AG08395 (cell line): ENCODE data around the gene SCAMP4.
A peak's percentile ranks its signal among the peaks of the same experiment; 100 is the strongest.

ENCODE experiments used
- DNase-seq: peaks from one replicate; pipeline ENCODE4 v3.0.0; 2012; ENCODE audit warnings: mixed read lengths, low spot score

SCAMP4 gene, protein sequence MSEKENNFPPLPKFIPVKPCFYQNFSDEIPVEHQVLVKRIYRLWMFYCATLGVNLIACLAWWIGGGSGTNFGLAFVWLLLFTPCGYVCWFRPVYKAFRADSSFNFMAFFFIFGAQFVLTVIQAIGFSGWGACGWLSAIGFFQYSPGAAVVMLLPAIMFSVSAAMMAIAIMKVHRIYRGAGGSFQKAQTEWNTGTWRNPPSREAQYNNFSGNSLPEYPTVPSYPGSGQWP

GRCh38 chr19:1905110-1905862, at the start of gene SCAMP4, which contains the start of gene ADAT3:
Gene SCAMP4 (plus strand): TSS chr19:1905399. CDS start chr19:1915020, 9,621 bp downstream.
Gene ADAT3 (plus strand): TSS chr19:1905399. CDS start chr19:1912048, 6,649 bp downstream.
- DNase-seq: peak; percentile 98

GRCh38 chr19:1855828-1856255, 49.4 kb upstream of the SCAMP4 start:
- no peak for DNase-seq

GRCh38 chr19:1856345-1856697, 48.9 kb upstream of the SCAMP4 start:
- DNase-seq: no peak

DNA sequence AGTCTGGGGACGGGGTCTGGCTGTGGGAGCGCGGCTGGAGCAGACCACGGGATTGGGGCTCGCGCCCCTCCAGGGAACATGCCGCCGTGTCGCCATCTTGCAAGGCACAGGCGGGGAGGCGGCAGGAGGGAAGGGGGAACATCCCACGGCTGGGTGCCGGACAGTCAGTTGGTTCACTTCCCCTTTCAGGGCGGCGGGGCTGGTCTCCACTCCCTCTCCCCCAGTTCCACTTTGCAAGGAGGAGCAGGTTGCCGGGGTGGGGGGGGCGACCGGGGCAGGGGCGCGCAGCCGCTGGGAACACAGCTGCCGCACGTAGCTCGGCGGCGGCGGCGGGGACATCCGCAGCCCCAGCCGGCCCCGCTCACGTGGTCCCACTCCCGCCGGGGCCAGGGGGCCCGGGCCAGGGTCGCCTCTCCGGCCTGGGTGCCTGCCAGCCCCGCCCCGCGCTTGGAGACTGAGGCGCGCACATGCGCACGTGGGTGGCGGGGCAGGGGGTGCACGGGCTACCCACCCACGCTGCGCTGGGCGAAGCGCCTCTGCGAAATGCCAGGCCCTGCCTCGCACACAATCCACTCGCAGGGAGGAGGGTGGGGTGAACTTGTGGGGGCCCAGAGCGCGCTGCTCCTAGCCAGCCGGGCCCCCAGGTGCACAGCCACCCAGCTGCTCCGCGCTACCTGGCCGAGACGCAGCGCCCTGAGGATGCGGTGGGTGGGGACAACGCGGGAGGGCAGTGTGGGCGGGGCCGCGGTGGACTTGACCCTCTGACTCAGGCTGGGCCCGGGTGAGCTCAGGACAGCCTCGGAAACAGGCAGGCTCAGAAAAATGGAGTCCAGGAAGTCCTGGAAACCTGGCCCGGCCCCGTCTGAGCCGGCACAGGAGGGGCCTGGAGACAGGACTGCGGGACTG, 48.2 kb upstream of the SCAMP4 start:
- DNase-seq: peak; percentile 84

DNA sequence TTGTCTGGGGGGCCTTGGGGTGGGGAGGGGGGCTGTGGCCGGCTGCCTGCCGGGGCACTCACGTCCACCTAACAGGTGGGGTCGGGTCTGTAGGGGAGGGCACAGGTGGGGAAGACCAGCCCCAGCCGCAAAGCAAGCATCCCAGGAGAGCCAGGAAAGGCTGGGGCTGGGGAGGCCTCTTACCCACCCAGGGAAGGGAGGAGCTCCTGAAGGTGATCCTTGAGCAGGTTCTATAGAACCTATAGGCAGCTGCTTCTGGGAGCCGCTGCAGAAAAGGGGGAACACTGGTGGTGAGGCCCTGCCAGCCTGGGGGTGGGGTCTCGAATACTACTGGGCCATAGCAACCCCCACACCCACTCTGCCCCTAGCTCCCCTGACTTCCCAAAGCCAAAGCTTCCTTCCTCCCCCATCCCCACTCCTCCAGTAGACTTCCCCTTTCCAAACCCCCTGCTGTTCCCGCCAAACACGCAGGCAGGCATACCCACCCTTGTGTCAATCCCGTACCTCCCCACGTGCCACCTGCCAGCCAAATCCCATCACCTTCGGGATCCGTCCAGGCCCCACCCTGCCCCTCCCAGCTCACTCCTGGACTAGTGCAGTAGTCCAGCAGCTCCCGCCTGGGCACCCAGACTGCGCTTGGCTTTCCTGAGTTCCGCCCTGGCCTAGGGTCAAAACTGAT, 47.4 kb upstream of the SCAMP4 start:
- no peak for DNase-seq

- DNase-seq: no peak
Observed at GRCh38 chr19:1858412-1859081, 46.7 kb upstream of the SCAMP4 start.

DNA sequence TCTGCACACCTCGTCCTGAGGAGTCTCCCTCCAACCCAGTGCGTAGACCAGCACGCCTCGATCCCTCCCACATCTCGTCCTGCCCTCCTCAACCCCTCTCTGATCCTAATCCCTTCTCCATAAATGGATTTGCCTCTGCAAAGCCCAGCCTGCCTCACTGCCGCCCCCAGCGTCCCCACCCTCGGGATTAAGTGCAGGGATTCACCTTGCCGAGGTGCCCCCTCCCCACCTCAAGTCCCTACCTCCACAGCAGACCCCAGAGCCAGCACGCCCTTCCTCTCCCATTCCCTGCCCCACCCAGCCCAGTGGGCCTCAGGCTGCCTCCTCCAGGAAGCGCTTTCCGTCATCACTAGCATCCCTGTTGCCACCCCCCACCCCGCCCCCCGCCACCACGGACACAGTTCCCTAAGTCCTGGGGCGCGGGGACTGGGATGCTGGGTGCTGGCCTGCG, 45.8 kb upstream of the SCAMP4 start:
- DNase-seq: no peak

- DNase-seq: peak; percentile 68
Observed at GRCh38 chr19:1860042-1860775, 45.0 kb upstream of the SCAMP4 start.

GRCh38 chr19:1860821-1861598, 44.2 kb upstream of the SCAMP4 start:
- no peak for DNase-seq

DNA sequence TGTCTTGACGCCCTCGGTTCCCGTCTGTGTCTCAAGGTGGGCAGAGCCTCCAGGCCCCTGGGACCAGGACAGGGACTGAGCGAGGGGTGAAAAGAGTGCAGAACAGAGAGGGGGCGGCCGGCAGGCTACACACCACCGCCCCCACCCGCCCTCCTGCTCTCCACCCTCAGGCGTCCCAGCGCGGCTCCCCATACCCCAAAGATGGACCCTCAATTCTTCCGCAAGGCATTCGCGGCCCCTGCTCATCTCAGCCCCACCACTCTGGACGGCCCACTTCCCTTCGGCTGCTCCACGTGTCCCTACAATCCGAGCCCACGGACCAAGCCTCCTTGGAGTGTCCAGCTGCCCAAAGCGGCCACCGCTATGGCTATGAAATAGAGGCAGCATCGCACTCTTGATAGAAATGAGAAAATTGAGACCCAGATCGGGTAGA, 43.6 kb upstream of the SCAMP4 start:
- DNase-seq: no peak

- no peak for DNase-seq
Observed at GRCh38 chr19:1862068-1862423, 43.2 kb upstream of the SCAMP4 start.

- DNase-seq: peak; percentile 57
Observed at GRCh38 chr19:1862424-1863327, 42.5 kb upstream of the SCAMP4 start.

- no peak for DNase-seq
Observed at GRCh38 chr19:1863328-1863637, 41.9 kb upstream of the SCAMP4 start, which contains the start of gene KLF16. Gene KLF16 (minus strand): TSS chr19:1863579. CDS start chr19:1863497, 82 bp downstream.

DNA sequence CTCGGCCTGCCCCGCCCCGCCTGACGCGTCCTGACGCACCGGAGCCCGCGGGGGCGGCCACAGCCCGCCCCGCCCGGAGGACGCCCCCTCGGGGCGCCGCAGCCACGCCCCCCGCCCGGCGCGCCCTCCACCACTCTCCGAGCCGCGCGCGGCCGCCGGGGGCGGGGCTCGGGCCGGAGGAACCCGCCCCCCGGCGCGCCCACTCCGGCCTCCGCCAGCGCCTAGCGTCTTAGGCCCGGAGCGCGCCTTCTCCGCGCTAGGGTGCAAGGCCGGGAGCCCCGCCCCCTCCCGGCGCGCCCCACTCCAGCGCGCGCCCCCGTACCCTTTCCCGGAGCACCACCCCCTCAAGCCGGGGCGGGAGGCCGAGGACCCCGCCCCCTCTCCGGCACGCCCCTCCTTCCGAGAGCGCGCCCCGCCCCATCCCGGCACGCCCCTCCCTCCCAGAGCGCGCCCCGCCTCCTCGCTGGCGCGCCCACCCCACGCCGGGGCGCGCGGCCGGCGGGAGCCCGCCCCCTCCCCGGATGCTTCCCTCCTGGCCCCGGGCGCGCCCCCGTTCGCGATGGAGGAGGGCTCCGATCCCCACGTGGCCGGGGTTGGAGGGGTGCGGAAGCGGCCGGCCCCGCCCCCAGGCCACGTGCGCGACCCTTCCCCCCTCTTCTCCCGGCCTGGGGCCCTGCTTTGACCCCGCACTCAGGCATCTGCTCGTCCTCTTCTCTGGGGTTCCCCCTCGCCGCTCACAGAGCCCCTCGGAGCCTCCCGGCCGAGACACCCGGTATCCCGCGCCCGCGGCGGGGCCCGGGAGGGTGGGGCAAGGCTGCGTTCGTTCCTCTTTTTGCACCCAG, 41.3 kb upstream of the SCAMP4 start:
- peak; percentile 96 for DNase-seq

DNA sequence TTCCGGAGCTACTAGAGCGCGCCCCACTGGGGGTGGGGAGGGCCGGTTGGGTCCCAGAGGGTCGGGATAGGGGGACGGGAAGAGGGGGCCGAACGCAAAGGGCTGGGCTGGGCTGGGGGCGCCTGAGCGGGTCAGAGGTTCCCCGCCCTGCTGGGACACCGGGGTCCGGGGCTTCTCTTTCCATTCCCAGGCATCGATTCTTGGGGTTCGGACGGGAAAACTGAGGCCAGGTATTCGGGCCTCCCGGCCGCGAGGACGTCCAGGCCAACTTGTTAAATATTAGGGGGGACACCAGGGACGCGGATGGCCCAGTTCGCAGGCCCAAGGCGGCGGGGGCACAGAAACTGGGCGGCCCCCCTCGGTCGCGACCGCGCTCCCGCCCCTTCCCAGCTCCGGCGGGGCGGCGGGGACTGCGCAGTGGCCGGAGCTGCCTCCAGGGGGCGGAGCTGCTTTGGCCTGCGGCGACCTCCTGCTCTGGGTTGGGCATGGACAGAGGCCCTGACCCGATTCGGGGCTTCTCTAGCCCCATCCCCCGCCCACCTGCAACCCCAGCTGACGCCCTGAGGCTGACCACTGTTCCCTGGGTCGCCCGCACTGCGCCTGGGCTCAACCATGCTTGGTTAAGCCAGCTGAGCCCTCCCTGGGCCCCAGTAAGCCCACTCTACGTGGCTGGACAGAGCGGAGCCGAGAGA, 40.6 kb upstream of the SCAMP4 start:
- DNase-seq: peak; percentile 75

GRCh38 chr19:1865172-1866010, 39.8 kb upstream of the SCAMP4 start:
- no peak for DNase-seq
